Sigmoid colon (tissue), 7 donors: ENCODE results near the gene ARAP3. TPM values are rescaled to one million over a fixed set of nuclear protein-coding genes. Genes with fewer than 3 reads are reported as not detected.
A peak's percentile ranks its signal among the peaks of the same experiment; 100 is the strongest.

Source experiments
- DNase-seq: peaks from one replicate; pipeline ENCODE4 v3.0.0-alpha.2; 2019
- H3K27ac ChIP-seq, 4 donors: fragments of 200-600 bp; sonication (generic); one replicate each; pipeline ENCODE4 v1.5.1; 2016 to 2019; ENCODE audit warnings: mild to moderate bottlenecking in 1 of 4
- H3K27me3 ChIP-seq, 3 donors: fragments of 200-600 bp; sonication (generic); one replicate each; pipeline ENCODE4 v1.5.1; 2019; ENCODE audit warnings: mild to moderate bottlenecking in 1 of 3
- H3K36me3 ChIP-seq, 4 donors: fragments of 200-600 bp; sonication (generic); one replicate each; pipeline ENCODE4 v1.5.1; 2016 to 2019
- H3K4me1 ChIP-seq, 4 donors: fragments of 200-600 bp; sonication (generic); one replicate each; pipeline ENCODE4 v1.5.1; 2017 to 2019
- H3K4me3 ChIP-seq, 4 donors: fragments of 200-600 bp; sonication (generic); one replicate each; pipeline ENCODE4 v1.5.1; 2017 to 2019; ENCODE audit warnings: mild to moderate bottlenecking in 2 of 4, moderate library complexity in 1 of 4
- H3K9me3 ChIP-seq, 4 donors: fragments of 200-600 bp in 3 of 4; sonication (generic) in 3 of 4; one replicate each; pipeline versions ENCODE4 v1.5.1 to v1.6.1; 2013 to 2019
- CTCF ChIP-seq, 4 experiments: fragments of 450-650 bp in 3 of 4; fragments of 200-600 bp in 1 of 4; IDR thresholded peaks; one replicate each; pipeline ENCODE4 v1.5.1; 2016 to 2019; ENCODE audit warnings: antibody characterized with exemption in 4 of 4, mild to moderate bottlenecking in 3 of 4, moderate library complexity in 2 of 4
- EP300 ChIP-seq, 4 donors: sonication (generic); formaldehyde crosslinking; IDR thresholded peaks; one replicate each; pipeline ENCODE4 v1.6.1; 2017; ENCODE audit warnings: antibody characterized with exemption in 4 of 4
- POLR2A ChIP-seq, 2 donors: fragments of 450-650 bp; IDR thresholded peaks; one replicate each; pipeline ENCODE4 v1.6.1; 2016; ENCODE audit warnings: antibody characterized with exemption in 2 of 2, mild to moderate bottlenecking in 2 of 2, moderate library complexity in 2 of 2
- POLR2AphosphoS5 ChIP-seq, 4 donors: sonication (generic); formaldehyde crosslinking; IDR thresholded peaks; one replicate each; pipeline ENCODE4 v1.6.1; 2017; ENCODE audit warnings: antibody characterized with exemption in 4 of 4
- WGBS, 2 donors: extraction: QIAGEN DNeasy Blood & Tissue Kit; methylation state at CpG; one replicate each; pipeline ENCODE4 v1.1.7; 2013; 5-methylcytosine and 5-hydroxymethylcytosine counted together
- intact Hi-C: fragments of 100-400 bp; cut with DNase I; formaldehyde crosslinking; loops from one replicate; pipeline ENCODE4 v1.15.1; 2023
- polyA plus RNA-seq, 3 donors: library from polyadenylated mRNA; stranded (reverse); fragments of 200-250 nt; gene quantifications; one replicate each; pipeline ENCODE4 v1.2.3, GENCODE V29; 2013
- total RNA-seq, 4 donors: library from RNA; depleted of rRNA; stranded (reverse); fragments of >200 nt; gene quantifications; one replicate each; pipeline ENCODE4 v1.1.0, GENCODE V29; 2016
- donor health status: healthy with polysubstance abuse.
- donor health status: Bipolar disorder and iron deficiency.
- donor health status: healthy.

The ARAP3 gene
- total and polyA plus RNA-seq, 7 donors, result 1.2 to 7.8 (median 3.4) TPM

GRCh38 chr5:141637123-141637766 is 44.8 kb downstream of the ARAP3 start:
- intact Hi-C loops, result no loop called here
- no peak for DNase-seq
- no peak for TF ChIP-seq EP300 (IDR thresholded peaks at IDR 0.05)
- no peak for TF ChIP-seq POLR2AphosphoS5 (IDR thresholded peaks at IDR 0.05)
- no peak for TF ChIP-seq CTCF (IDR thresholded peaks at IDR 0.05)
- TF ChIP-seq POLR2A (IDR thresholded peaks at IDR 0.05), result no peak
- peak overlapping the region; percentile 72 to 88 (median 80) for H3K4me3 ChIP-seq
- H3K9me3 ChIP-seq, result no peaks in the 10 kb centered on the region
- peak overlapping the region; percentile 75 to 84 (median 77) for H3K27ac ChIP-seq
- H3K36me3 ChIP-seq, result peaks cover 0 to 8% (median 3%) of the 10 kb centered on the region in 4 donors
- H3K27me3 ChIP-seq, result peaks cover 0 to 17% (median 7%) of the 10 kb centered on the region in 3 donors
- WGBS, 2 donors, result 1% methylated on average over 63 of the region's 63 CpGs
- peaks cover 0 to 42% (median 30%) of the 10 kb centered on the region in 4 donors for H3K4me1 ChIP-seq

GRCh38 chr5:141636413-141637122 is 45.5 kb downstream of the ARAP3 start, which contains the start of the genes HDAC3 and RELL2:
HDAC3 (minus strand) TSS chr5:141636849; CDS start chr5:141636790, 59 bp downstream.
RELL2 (plus strand) TSS chr5:141636997; CDS start chr5:141638226, 1,229 bp downstream.
- Histone ChIP-seq H3K4me3 (peak within 1 kb of the TSS; percentile 72 to 88 (median 80)), H3K4me1 (peaks cover 0 to 42% (median 30%) of the 10 kb centered on the region in 4 donors), H3K27me3 (peaks cover 0 to 17% (median 7%) of the 10 kb centered on the region in 3 donors), H3K27ac (peak within 1 kb of the TSS; percentile 75 to 84 (median 77)), H3K36me3 (peaks cover 0 to 8% (median 3%) of the 10 kb centered on the region in 4 donors), H3K9me3 (no peaks in the 10 kb centered on the region)
- 0 to 1% methylated on average over 55 of the region's 55 CpGs for WGBS, 2 donors
- peak; percentile 96 for DNase-seq
- intact Hi-C loops, result loop anchor here (1.0 kb wide), 1 partner anchor 17 kb away; no protein-coding TSS in a partner anchor
- TF ChIP-seq POLR2A (IDR thresholded peaks at IDR 0.05) (peak in 1 of 2 donors; percentile 59), EP300 (IDR thresholded peaks at IDR 0.05) (no peak), POLR2AphosphoS5 (IDR thresholded peaks at IDR 0.05) (peak; percentile 53 to 91 (median 79)), CTCF (IDR thresholded peaks at IDR 0.05) (no peak)

- no peak for TF ChIP-seq CTCF (IDR thresholded peaks at IDR 0.05)
- no peak for TF ChIP-seq POLR2AphosphoS5 (IDR thresholded peaks at IDR 0.05)
- no peak for TF ChIP-seq EP300 (IDR thresholded peaks at IDR 0.05)
- peaks cover 0 to 17% (median 7%) of the 10 kb centered on the region in 3 donors for H3K27me3 ChIP-seq
- H3K36me3 ChIP-seq, result peaks cover 0 to 4% (median under 1%) of the 10 kb centered on the region in 4 donors
- peak overlapping the region; percentile 72 to 88 (median 80) for H3K4me3 ChIP-seq
- no peak for DNase-seq
- peak overlapping the region; percentile 75 to 84 (median 77) for H3K27ac ChIP-seq
- 1 to 9% methylated on average over 4 of the region's 4 CpGs for WGBS, 2 donors
- no peaks in the 10 kb centered on the region for H3K9me3 ChIP-seq
- intact Hi-C loops, result loop anchor here (1.0 kb wide), 1 partner anchor 17 kb away; no protein-coding TSS in a partner anchor
- peaks cover 0 to 42% (median 30%) of the 10 kb centered on the region in 4 donors for H3K4me1 ChIP-seq
Observed at GRCh38 chr5:141636106-141636412, 46.0 kb downstream of the ARAP3 start.

- H3K36me3 ChIP-seq, result peaks cover 0 to under 1% (median 0%) of the 10 kb centered on the region in 4 donors
- H3K27ac ChIP-seq, result peak overlapping the region in 2 of 4 donors; percentile 76 to 84
- TF ChIP-seq EP300 (IDR thresholded peaks at IDR 0.05) (no peak), POLR2AphosphoS5 (IDR thresholded peaks at IDR 0.05) (no peak), POLR2A (IDR thresholded peaks at IDR 0.05) (no peak), CTCF (IDR thresholded peaks at IDR 0.05) (no peak)
- peaks cover 0 to 17% (median 7%) of the 10 kb centered on the region in 3 donors for H3K27me3 ChIP-seq
- no peaks in the 10 kb centered on the region for H3K9me3 ChIP-seq
- 50 to 69% methylated on average over 7 of the region's 7 CpGs for WGBS, 2 donors
- intact Hi-C loops, result loop anchor here (1.0 kb wide), 1 partner anchor 16 kb away; no protein-coding TSS in a partner anchor
- no peak for DNase-seq
- H3K4me3 ChIP-seq, result peak overlapping the region; percentile 72 to 88 (median 80)
- peaks cover 0 to 42% (median 30%) of the 10 kb centered on the region in 4 donors for H3K4me1 ChIP-seq
Observed at GRCh38 chr5:141635646-141636045, 46.4 kb downstream of the ARAP3 start.
